Measurements from ENCODE around the gene HSPB1.
"Not testable (repeated sequence)": the region's sequence is repeated elsewhere in the genome, so short reads cannot be mapped to it uniquely, and the experiment has no call there.

The HSPB1 gene

DNA sequence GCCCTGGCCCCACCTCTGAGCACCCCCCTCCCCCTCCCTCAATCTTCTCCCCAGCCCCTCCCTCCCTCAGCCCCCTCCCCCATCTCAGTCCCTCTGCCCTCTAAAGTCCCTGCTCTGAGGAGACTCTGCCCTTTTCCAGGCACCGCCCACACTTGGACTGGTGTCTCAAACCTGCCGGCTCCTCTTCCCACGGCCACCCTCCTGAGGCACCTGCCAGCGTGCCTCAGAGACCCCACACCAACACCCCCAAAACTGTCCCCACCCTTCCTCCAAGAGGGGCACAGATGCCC lies 34.6 kb upstream of the HSPB1 start:
- Histone ChIP-seq H3K36me3 (no peaks in the 10 kb centered on the region), H3K9me3 (no peaks in the 10 kb centered on the region), H3K4me3 (ENCODE audit: low read depth in 1 of 2, low read length in 1 of 2) (no peak overlapping the region), H3K4me1 (ENCODE audit: control insufficient read depth in 1 of 2, insufficient read depth in 1 of 2, low read depth in 1 of 2, low read length in 1 of 2) (peaks cover 0 to 9% of the 10 kb centered on the region in 2 experiments), H3K27ac (no peak overlapping the region), H3K27me3 (peaks cover 81% of the 10 kb centered on the region)
- TF ChIP-seq, protein P1, sequence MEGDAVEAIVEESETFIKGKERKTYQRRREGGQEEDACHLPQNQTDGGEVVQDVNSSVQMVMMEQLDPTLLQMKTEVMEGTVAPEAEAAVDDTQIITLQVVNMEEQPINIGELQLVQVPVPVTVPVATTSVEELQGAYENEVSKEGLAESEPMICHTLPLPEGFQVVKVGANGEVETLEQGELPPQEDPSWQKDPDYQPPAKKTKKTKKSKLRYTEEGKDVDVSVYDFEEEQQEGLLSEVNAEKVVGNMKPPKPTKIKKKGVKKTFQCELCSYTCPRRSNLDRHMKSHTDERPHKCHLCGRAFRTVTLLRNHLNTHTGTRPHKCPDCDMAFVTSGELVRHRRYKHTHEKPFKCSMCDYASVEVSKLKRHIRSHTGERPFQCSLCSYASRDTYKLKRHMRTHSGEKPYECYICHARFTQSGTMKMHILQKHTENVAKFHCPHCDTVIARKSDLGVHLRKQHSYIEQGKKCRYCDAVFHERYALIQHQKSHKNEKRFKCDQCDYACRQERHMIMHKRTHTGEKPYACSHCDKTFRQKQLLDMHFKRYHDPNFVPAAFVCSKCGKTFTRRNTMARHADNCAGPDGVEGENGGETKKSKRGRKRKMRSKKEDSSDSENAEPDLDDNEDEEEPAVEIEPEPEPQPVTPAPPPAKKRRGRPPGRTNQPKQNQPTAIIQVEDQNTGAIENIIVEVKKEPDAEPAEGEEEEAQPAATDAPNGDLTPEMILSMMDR (IDR thresholded peaks at IDR 0.05) = no peak

DNA sequence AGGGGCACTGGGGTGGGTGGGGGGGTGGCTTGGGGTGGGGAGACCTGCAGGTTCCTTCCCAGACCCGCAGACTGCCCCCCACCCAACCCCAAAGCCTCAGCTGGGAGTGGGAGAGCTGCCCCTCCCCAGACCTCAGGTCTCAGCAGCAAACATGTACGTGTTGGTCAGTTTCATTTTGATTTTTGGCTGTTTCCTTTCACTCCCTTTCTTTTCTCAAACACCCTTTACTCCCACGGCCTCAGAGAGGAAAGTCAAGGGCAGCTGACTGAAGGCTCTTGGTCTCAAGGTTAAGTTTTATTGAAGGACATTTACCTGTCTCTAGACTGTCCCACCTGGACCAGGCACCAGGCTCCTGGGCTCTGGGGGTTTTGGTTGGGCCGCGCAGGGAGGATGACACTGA lies 34.1 kb upstream of the HSPB1 start:
- H3K4me3 ChIP-seq (ENCODE audit: low read depth in 1 of 2, low read length in 1 of 2) = no peak overlapping the region
- peaks cover 0 to 9% of the 10 kb centered on the region in 2 experiments for H3K4me1 ChIP-seq (ENCODE audit: control insufficient read depth in 1 of 2, insufficient read depth in 1 of 2, low read depth in 1 of 2, low read length in 1 of 2)
- H3K27me3 ChIP-seq = peaks cover 83% of the 10 kb centered on the region
- H3K36me3 ChIP-seq = no peaks in the 10 kb centered on the region
- no peak overlapping the region for H3K27ac ChIP-seq
- TF ChIP-seq, protein P1 (IDR thresholded peaks at IDR 0.05) = no peak
- no peaks in the 10 kb centered on the region for H3K9me3 ChIP-seq

DNA sequence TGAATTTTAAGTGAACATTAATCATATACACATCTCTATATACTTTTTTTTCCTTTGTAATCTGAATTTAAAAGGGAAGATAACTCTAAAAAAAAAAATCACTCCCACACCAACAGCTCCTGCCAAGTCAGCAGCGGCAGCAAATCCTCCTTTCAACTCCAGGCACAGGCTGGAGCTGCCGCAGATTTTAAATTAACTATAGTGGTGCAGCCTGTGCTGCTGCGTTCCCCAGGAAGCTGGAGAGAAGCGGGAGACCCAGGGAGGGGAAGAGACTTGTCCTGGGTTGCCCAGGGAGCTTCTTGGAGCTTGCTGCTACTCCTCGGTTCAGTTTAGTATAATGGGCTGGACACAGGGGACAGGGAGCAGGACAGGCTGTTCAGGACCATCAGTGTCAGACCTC lies 32.6 kb upstream of the HSPB1 start:
- TF ChIP-seq, protein P1 (IDR thresholded peaks at IDR 0.05) = no peak
- H3K4me3 ChIP-seq (ENCODE audit: low read depth in 1 of 2, low read length in 1 of 2) = no peak overlapping the region
- H3K27me3 ChIP-seq = peaks cover 87% of the 10 kb centered on the region
- peaks cover 0 to 9% of the 10 kb centered on the region in 2 experiments for H3K4me1 ChIP-seq (ENCODE audit: control insufficient read depth in 1 of 2, insufficient read depth in 1 of 2, low read depth in 1 of 2, low read length in 1 of 2)
- no peaks in the 10 kb centered on the region for H3K9me3 ChIP-seq
- H3K36me3 ChIP-seq = no peaks in the 10 kb centered on the region
- H3K27ac ChIP-seq = no peak overlapping the region

DNA sequence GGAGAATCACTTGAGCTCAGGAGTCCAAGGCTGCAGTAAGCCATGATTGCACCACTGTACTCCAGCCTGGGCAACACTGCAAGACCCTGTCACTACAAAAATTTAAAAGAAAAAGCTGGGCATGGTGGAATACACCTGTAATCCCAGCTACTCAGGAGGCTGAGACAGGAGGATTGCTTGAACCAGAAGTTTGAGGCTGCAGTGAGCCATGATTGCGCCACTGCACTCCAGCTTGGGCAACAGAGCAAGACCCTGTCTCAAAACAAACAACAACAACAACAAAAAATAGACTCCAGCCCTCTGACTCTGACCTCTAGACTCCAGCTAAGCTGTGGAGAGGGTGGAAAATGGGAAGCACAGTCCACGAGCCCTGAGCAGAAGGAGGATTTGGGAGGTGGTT lies 31.1 kb upstream of the HSPB1 start:
- not testable (repeated sequence) for H3K27ac ChIP-seq; H3K36me3 ChIP-seq; H3K4me1 ChIP-seq (ENCODE audit: control insufficient read depth in 1 of 2, insufficient read depth in 1 of 2, low read depth in 1 of 2, low read length in 1 of 2); H3K9me3 ChIP-seq; H3K4me3 ChIP-seq (ENCODE audit: low read depth in 1 of 2, low read length in 1 of 2)
- peaks cover 85% of the 10 kb centered on the region for H3K27me3 ChIP-seq

DNA sequence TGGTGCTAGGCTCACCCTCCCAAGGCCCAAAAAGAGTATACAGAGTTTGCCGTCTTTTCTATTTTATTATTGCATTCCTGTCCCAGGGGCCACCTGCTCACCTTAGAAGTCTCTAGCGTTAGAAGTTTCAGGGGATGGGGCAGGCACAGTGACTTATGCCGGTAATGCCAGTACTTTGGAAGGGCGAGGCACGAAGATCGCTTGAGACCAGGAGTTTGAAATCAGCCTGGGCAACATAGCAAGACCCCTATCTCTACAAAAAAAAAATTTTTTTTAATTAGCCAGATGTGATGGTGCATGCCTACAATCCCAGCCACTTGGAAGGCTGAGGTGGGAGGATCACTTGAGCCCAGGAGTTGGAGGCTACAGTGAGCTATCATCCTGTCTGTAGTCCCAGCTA lies 30.3 kb upstream of the HSPB1 start:
- H3K4me3 ChIP-seq (ENCODE audit: low read depth in 1 of 2, low read length in 1 of 2) = no peak overlapping the region
- H3K4me1 ChIP-seq (ENCODE audit: control insufficient read depth in 1 of 2, insufficient read depth in 1 of 2, low read depth in 1 of 2, low read length in 1 of 2) = peaks cover 0 to 4% of the 10 kb centered on the region in 2 experiments
- no peaks in the 10 kb centered on the region for H3K36me3 ChIP-seq
- TF ChIP-seq, protein P1 (IDR thresholded peaks at IDR 0.05) = no peak
- H3K27me3 ChIP-seq = peaks cover 85% of the 10 kb centered on the region
- H3K27ac ChIP-seq = no peak overlapping the region
- H3K9me3 ChIP-seq = no peaks in the 10 kb centered on the region

DNA sequence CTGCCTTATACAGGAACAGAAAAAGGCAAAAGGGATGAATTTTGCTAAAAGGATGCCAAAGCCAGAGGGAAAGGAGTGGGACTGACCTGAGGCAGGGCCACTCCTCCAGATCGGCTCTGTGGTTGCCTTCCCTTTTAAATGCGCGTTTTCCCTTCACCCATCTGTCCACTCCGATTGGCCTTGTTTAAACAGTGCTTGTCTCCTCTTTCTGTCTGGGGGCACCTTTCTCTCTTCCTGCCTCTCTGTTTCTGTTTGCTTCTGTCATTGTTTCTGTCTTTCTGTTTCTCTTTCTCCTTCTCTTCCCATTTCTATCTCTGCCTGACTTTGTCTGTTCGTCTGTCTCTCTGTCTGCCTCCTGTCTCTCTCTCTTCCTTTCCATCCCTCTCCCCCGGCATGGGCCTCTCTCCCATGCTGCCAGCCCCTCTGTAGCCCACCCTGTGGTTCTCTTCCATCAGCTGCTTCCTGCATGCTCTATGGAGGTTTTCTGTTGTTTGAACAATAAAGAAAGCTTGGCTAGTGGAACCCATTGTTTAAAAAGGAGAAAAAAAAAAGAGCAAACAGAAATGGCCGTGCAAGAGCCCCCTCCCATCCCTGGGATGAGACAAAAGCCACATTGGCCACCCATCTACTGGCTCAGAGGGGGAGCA lies 29.5 kb upstream of the HSPB1 start:
- Histone ChIP-seq H3K4me1 (ENCODE audit: control insufficient read depth in 1 of 2, insufficient read depth in 1 of 2, low read depth in 1 of 2, low read length in 1 of 2) (no peaks in the 10 kb centered on the region), H3K36me3 (no peaks in the 10 kb centered on the region), H3K27me3 (peaks cover 84% of the 10 kb centered on the region), H3K4me3 (ENCODE audit: low read depth in 1 of 2, low read length in 1 of 2) (no peak overlapping the region), H3K9me3 (no peaks in the 10 kb centered on the region), H3K27ac (no peak overlapping the region)
- TF ChIP-seq, protein P1 (IDR thresholded peaks at IDR 0.05) = no peak
